GM12878 (cell line): ENCODE measurements around the gene AREG.

Source experiments
- KDM1A ChIP-seq: fragments of 200-600 bp; sonication (generic); IDR thresholded peaks from 2 replicates; pipeline ENCODE4 v1.6.1; 2016; ENCODE audit warnings: borderline replicate concordance
- NR2C2 ChIP-seq: IDR thresholded peaks from 2 replicates; pipeline ENCODE4 v1.6.1; 2011; ENCODE audit warnings: borderline replicate concordance, low read depth; ENCODE audit not compliant: control insufficient read depth, insufficient read length
- TF ChIP-seq, protein P1 (sequence below), 3 experiments: IDR thresholded peaks in 2 of 3; conservative IDR thresholded peaks in 1 of 3; 2 replicates each; pipeline ENCODE4 v1.5.1; 2011; ENCODE audit warnings: low read depth in 3 of 3, low read length in 3 of 3, mild to moderate bottlenecking in 3 of 3, control low read depth in 2 of 3, moderate library complexity in 2 of 3, inconsistent platforms in 1 of 3, mixed read lengths in 1 of 3; ENCODE audit not compliant: control insufficient read depth in 2 of 3, insufficient read depth in 1 of 3; ENCODE audit errors: extremely low read depth in 1 of 3

- TF ChIP-seq NR2C2 (no peak), KDM1A (no peak)
- TF ChIP-seq, protein P1, sequence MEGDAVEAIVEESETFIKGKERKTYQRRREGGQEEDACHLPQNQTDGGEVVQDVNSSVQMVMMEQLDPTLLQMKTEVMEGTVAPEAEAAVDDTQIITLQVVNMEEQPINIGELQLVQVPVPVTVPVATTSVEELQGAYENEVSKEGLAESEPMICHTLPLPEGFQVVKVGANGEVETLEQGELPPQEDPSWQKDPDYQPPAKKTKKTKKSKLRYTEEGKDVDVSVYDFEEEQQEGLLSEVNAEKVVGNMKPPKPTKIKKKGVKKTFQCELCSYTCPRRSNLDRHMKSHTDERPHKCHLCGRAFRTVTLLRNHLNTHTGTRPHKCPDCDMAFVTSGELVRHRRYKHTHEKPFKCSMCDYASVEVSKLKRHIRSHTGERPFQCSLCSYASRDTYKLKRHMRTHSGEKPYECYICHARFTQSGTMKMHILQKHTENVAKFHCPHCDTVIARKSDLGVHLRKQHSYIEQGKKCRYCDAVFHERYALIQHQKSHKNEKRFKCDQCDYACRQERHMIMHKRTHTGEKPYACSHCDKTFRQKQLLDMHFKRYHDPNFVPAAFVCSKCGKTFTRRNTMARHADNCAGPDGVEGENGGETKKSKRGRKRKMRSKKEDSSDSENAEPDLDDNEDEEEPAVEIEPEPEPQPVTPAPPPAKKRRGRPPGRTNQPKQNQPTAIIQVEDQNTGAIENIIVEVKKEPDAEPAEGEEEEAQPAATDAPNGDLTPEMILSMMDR (IDR thresholded peaks at IDR 0.05 in 2 of 3, conservative IDR thresholded peaks at IDR 0.05 in 1 of 3; ENCODE audit: control insufficient read depth in 2 of 3, extremely low read depth in 1 of 3, insufficient read depth in 1 of 3, low read depth in 3 of 3, low read length in 3 of 3), result no peak
These were observed 45.8 kb downstream of the AREG start for GRCh38 chr4:74490736-74491135.
